ENCODE measurements around the gene NRIP1.

DNA sequence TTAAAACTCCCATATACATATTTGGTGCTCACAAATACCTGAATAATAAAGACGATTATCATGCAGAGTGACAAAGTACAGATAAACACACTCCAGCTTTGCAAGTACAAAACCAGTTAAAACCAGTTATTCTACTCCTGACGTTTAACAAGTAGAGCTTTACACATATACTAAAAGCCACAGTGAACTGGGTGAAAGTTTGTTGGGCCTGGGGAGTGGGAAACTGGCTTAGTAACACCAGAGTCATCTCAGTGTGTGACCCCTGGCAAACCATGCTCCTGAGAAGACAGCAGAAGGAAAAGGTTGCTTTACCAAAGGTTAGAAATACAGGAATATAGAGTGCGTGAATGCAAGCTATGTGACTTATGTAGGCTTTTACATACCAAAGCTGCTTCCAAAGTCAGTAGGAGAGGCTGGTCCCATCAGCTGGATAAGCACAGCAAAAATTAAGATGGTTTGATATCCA lies 148.1 kb downstream of the NRIP1 start:
- TF ChIP-seq, protein P1, sequence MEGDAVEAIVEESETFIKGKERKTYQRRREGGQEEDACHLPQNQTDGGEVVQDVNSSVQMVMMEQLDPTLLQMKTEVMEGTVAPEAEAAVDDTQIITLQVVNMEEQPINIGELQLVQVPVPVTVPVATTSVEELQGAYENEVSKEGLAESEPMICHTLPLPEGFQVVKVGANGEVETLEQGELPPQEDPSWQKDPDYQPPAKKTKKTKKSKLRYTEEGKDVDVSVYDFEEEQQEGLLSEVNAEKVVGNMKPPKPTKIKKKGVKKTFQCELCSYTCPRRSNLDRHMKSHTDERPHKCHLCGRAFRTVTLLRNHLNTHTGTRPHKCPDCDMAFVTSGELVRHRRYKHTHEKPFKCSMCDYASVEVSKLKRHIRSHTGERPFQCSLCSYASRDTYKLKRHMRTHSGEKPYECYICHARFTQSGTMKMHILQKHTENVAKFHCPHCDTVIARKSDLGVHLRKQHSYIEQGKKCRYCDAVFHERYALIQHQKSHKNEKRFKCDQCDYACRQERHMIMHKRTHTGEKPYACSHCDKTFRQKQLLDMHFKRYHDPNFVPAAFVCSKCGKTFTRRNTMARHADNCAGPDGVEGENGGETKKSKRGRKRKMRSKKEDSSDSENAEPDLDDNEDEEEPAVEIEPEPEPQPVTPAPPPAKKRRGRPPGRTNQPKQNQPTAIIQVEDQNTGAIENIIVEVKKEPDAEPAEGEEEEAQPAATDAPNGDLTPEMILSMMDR (IDR thresholded peaks at IDR 0.05 in 8 of 11, conservative IDR thresholded peaks at IDR 0.05 in 3 of 11): no peak
- TF ChIP-seq POLR2AphosphoS5 (IDR thresholded peaks at IDR 0.05): no peak

All from spleen (tissue), 7 donors.